ENCODE results near the gene FNDC3A. TPM values are rescaled to one million over a fixed set of nuclear protein-coding genes. Genes with fewer than 3 reads are reported as not detected.
A peak's percentile ranks its signal among the peaks of the same experiment; 100 is the strongest.

FNDC3A gene
- total and polyA plus RNA-seq, 11 donors = 10.1 to 38.3 (median 21.9) TPM

GRCh38 chr13:49100637-49101570, 125.2 kb downstream of the FNDC3A start:
- no peak for DNase-seq
- no peaks in the 10 kb centered on the region for H3K9me3 ChIP-seq
- intact Hi-C loops (cut with DNase I) = loop anchor here in 3 of 10 donors (5.0 to 10.0 kb wide), 3 partner anchors 126 to 176 kb away; partner anchors contain the start of gene FNDC3A (in 2 of the 3)
- no peaks in the 10 kb centered on the region for H3K27me3 ChIP-seq
- H3K27ac ChIP-seq = no peak overlapping the region
- no peaks in the 10 kb centered on the region for H3K36me3 ChIP-seq
- peaks cover 8 to 39% (median 28%) of the 10 kb centered on the region in 12 donors for H3K4me1 ChIP-seq
- WGBS, 4 donors = 91 to 94% (median 92%) methylated on average over 6 of the region's 6 CpGs
- ATAC-seq = no peak
- TF ChIP-seq POLR2A (IDR thresholded peaks at IDR 0.05) = no peak
- TF ChIP-seq, protein P1, sequence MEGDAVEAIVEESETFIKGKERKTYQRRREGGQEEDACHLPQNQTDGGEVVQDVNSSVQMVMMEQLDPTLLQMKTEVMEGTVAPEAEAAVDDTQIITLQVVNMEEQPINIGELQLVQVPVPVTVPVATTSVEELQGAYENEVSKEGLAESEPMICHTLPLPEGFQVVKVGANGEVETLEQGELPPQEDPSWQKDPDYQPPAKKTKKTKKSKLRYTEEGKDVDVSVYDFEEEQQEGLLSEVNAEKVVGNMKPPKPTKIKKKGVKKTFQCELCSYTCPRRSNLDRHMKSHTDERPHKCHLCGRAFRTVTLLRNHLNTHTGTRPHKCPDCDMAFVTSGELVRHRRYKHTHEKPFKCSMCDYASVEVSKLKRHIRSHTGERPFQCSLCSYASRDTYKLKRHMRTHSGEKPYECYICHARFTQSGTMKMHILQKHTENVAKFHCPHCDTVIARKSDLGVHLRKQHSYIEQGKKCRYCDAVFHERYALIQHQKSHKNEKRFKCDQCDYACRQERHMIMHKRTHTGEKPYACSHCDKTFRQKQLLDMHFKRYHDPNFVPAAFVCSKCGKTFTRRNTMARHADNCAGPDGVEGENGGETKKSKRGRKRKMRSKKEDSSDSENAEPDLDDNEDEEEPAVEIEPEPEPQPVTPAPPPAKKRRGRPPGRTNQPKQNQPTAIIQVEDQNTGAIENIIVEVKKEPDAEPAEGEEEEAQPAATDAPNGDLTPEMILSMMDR (IDR thresholded peaks at IDR 0.05) = no peak
- H3K4me3 ChIP-seq = no peak overlapping the region

DNA sequence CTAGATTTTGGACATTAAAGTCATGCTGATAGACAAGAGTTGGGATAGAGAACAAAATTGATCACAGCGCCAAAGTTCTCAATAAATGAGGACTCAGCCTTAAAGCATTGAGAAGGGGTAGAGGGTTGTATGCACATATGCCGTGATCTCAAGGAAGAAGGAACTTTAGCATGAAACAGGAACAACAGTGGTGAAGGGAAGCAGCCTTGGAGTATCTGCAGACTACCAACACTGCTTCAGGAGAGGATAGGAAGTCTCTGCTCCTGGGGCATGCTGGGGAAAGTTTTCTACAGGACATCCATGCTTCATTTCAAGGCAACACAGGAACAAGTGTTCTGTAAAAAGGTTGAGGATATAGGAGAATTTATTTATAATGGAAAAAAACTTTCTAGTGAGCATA, 132.5 kb downstream of the FNDC3A start:
- H3K4me1 ChIP-seq = peaks cover 3 to 42% (median 21%) of the 10 kb centered on the region in 12 donors
- H3K36me3 ChIP-seq = no peaks in the 10 kb centered on the region
- intact Hi-C loops (cut with DNase I) = loop anchor here in 2 of 10 donors (10.0 kb wide), 2 partner anchors 133 to 147 kb away; partner anchors contain the start of gene FNDC3A (in 2 of the 2)
- H3K9me3 ChIP-seq = no peaks in the 10 kb centered on the region
- TF ChIP-seq POLR2A (IDR thresholded peaks at IDR 0.05) = no peak
- TF ChIP-seq, protein P1 (IDR thresholded peaks at IDR 0.05) = no peak
- DNase-seq (no peak), ATAC-seq (peak in 2 of 4 donors; percentile 29 to 55)
- 82 to 95% (median 84%) methylated on average over 2 of the region's 2 CpGs for WGBS, 4 donors
- no peaks in the 10 kb centered on the region for H3K27me3 ChIP-seq
- H3K27ac ChIP-seq = no peak overlapping the region
- no peak overlapping the region for H3K4me3 ChIP-seq

DNA sequence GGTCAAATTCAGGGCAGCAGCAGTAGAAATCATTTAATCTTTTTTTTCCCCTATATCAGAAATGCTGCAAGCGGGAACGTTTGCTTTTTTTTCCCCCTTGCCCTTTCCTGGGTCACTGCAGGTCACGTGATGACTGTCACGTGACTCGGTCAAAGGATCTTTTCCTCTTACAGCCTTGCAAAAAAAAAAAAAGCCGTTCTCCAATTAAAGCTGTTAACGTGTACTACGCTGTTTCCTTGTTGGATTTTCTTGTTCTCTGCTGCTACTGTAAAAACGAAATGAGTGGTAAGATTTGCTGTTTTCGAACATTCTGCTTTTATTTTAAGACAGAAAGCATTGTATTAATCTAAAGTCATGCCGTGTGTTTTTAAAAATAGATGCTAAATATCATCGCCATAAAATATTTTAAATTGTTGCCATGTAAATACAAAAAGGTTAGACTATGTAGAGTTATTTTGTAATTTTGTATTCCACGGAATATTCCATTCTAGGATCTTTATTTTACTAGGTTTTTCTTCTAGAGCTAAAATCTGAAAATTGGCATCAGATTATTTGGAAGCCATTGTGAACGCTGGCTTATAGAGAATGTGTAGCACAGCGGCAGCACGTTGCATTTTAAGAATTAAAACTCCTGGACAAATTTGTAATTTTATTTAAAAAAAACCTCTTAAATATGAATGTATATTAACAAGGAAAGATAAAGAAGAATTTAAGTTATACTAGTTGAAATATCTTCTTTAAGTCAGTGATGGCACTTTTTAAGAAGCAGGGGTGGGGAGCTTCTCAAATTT, 134.6 kb downstream of the FNDC3A start:
- TF ChIP-seq POLR2A (IDR thresholded peaks at IDR 0.05) = no peak
- TF ChIP-seq, protein P1 (IDR thresholded peaks at IDR 0.05) = no peak
- intact Hi-C loops (cut with DNase I) = loop anchor here in 4 of 10 donors (2.0 to 10.0 kb wide), 5 partner anchors 134 to 174 kb away; partner anchors contain the start of gene FNDC3A (in 1 of the 4)
- DNase-seq = peak; percentile 81 to 93 (median 84)
- Histone ChIP-seq H3K27ac (peak overlapping the region; percentile 3 to 79 (median 50)), H3K27me3 (no peaks in the 10 kb centered on the region), H3K9me3 (no peaks in the 10 kb centered on the region), H3K4me3 (peak overlapping the region; percentile 15 to 75 (median 63)), H3K4me1 (peaks cover 3 to 58% (median 30%) of the 10 kb centered on the region in 12 donors), H3K36me3 (peaks cover 0 to 10% (median 6%) of the 10 kb centered on the region in 9 donors)
- peak; percentile 81 to 89 (median 82) for ATAC-seq
- 0 to 1% (median 0%) methylated on average over 16 of the region's 16 CpGs for WGBS, 4 donors

Data from heart left ventricle (tissue), 16 donors.